Right lobe of liver (tissue), 4 donors: ENCODE results near the gene PRPF38B.

Source experiments
- POLR2A ChIP-seq: fragments of 450-650 bp; IDR thresholded peaks from one replicate; pipeline ENCODE4 v1.6.1; 2017; ENCODE audit warnings: antibody characterized with exemption, mild to moderate bottlenecking
- TF ChIP-seq, protein P1 (sequence below), 4 donors: fragments of 200-600 bp in 3 of 4; fragments of 450-650 bp in 1 of 4; IDR thresholded peaks; one replicate each; pipeline versions ENCODE4 v1.5.1 to v1.8.0; 2016 to 2022; ENCODE audit warnings: antibody characterized with exemption in 4 of 4, mild to moderate bottlenecking in 2 of 4
- donor health status: DM: no; HTN: no; CAD: no.
- donor health status: DM: no; HTN: no; CAD: no.
- donor health status: DM: no; HTN: yes; CAD: no.

DNA sequence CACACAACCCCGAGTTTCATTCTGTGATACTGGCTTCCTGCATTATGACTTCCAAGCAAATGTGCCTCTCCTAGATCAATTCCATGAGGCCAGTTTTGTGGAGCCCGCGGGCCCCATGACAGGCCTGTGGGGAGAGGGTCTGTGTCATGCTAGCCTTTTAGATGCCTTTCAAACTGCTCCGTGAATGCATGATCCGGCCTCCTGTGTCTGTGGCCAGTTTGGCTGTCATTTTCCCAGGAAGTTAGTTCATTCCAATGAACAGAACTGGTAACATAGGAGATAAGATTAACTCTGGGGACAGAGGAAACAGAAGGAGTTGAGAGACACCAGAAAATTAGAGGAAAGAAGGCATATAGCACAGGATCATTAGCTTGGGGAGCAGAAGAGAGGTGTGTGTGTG is 23.8 kb downstream of the PRPF38B start:
- TF ChIP-seq, protein P1, sequence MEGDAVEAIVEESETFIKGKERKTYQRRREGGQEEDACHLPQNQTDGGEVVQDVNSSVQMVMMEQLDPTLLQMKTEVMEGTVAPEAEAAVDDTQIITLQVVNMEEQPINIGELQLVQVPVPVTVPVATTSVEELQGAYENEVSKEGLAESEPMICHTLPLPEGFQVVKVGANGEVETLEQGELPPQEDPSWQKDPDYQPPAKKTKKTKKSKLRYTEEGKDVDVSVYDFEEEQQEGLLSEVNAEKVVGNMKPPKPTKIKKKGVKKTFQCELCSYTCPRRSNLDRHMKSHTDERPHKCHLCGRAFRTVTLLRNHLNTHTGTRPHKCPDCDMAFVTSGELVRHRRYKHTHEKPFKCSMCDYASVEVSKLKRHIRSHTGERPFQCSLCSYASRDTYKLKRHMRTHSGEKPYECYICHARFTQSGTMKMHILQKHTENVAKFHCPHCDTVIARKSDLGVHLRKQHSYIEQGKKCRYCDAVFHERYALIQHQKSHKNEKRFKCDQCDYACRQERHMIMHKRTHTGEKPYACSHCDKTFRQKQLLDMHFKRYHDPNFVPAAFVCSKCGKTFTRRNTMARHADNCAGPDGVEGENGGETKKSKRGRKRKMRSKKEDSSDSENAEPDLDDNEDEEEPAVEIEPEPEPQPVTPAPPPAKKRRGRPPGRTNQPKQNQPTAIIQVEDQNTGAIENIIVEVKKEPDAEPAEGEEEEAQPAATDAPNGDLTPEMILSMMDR (IDR thresholded peaks at IDR 0.05), result no peak
- TF ChIP-seq POLR2A, result no peak
